ENCODE data around the gene FRMPD2.

Gene FRMPD2

DNA sequence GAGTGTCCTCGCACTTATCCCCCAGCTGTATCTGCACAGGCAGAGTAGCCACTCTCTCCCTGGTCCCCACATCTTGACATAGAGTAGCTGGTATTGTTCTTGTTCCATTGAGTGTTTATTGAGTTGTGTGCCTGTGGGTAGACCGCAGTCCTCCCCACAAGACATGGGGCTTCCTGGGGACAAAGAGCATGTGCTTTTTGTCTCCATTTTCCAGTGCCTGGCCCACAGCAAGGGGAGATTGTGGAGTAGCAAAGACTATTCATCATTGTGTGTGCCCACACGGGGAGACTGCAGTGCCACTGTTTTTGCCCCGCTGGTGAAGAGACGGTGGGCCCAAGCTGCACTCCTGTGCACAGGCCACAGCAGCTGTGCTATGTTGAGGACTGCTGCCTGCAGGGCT, 63.5 kb downstream of the FRMPD2 start:
- H3K4me1 ChIP-seq (ENCODE audit: insufficient read depth, insufficient read length), result no peaks in the 10 kb centered on the region
- no peak overlapping the region for H3K9ac ChIP-seq (ENCODE audit: insufficient read length, low read depth)
- no peak overlapping the region for H3K4me3 ChIP-seq (ENCODE audit: insufficient read length, low read depth)
- no peak for DNase-seq (ENCODE audit: low read depth, low spot score)
- H3K36me3 ChIP-seq (ENCODE audit: insufficient read depth, insufficient read length, low read length), result no peaks in the 10 kb centered on the region
- TF ChIP-seq ZNF274 (IDR thresholded peaks at IDR 0.05; ENCODE audit: low read depth, low read length) (no peak), YY1 (IDR thresholded peaks at IDR 0.05; ENCODE audit: insufficient read depth, insufficient read length) (no peak), SUZ12 (IDR thresholded peaks at IDR 0.05; ENCODE audit: extremely low read depth, insufficient read depth, insufficient read length) (no peak)
- no peaks in the 10 kb centered on the region for H3K27me3 ChIP-seq (ENCODE audit: insufficient read depth, insufficient read length)
- no peaks in the 10 kb centered on the region for H3K9me3 ChIP-seq (ENCODE audit: insufficient read depth, low read length)

DNA sequence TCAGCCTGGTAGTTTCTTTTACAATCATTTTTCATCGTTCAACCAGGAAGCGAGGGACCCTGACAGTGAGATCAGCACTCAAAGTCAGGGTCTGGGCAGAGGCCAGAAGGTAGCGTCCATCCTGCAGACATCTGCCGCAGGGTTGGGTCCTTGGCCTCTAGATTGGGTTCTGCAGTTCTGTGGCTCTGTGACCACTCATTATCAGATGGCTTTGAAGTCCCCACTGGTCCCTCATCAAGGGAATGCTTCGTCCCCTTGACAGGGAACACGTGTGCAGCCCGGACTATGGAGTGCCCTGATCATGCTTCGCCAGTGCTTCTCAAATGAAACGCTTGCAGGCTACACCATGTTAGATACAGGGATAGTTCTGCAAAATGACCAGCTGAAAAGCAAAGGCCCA, 64.1 kb downstream of the FRMPD2 start:
- TF ChIP-seq ZNF274 (IDR thresholded peaks at IDR 0.05; ENCODE audit: low read depth, low read length) (no peak), SUZ12 (IDR thresholded peaks at IDR 0.05; ENCODE audit: extremely low read depth, insufficient read depth, insufficient read length) (no peak), YY1 (IDR thresholded peaks at IDR 0.05; ENCODE audit: insufficient read depth, insufficient read length) (no peak)
- Histone ChIP-seq H3K9me3 (ENCODE audit: insufficient read depth, low read length) (no peaks in the 10 kb centered on the region), H3K27me3 (ENCODE audit: insufficient read depth, insufficient read length) (no peaks in the 10 kb centered on the region), H3K4me1 (ENCODE audit: insufficient read depth, insufficient read length) (no peaks in the 10 kb centered on the region), H3K9ac (ENCODE audit: insufficient read length, low read depth) (no peak overlapping the region), H3K4me3 (ENCODE audit: insufficient read length, low read depth) (no peak overlapping the region), H3K36me3 (ENCODE audit: insufficient read depth, insufficient read length, low read length) (no peaks in the 10 kb centered on the region)
- DNase-seq (ENCODE audit: low read depth, low spot score), result no peak

DNA sequence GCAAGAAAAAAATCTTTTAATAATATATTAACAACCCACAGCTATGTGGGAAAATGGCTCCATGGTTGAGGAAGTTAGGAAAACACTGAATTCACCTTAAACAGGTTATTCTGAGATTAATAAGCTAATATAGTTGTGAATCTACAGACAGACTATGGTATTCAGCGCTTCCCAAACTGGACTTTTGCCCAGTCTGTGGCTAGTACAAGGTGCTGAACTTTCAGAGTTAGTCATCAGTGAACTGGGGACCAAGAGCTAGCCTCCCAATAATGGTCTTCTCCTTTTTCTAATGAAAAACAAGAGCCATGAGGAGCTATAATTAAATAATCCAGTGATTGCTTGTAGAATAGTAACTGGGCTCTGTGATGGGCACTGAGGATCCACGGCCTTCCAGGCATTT, 65.3 kb downstream of the FRMPD2 start:
- DNase-seq (ENCODE audit: low read depth, low spot score), result no peak
- TF ChIP-seq ZNF274 (IDR thresholded peaks at IDR 0.05; ENCODE audit: low read depth, low read length), result no peak
- no peak for TF ChIP-seq YY1 (IDR thresholded peaks at IDR 0.05; ENCODE audit: insufficient read depth, insufficient read length)
- no peak for TF ChIP-seq SUZ12 (IDR thresholded peaks at IDR 0.05; ENCODE audit: extremely low read depth, insufficient read depth, insufficient read length)
- no peaks in the 10 kb centered on the region for H3K9me3 ChIP-seq (ENCODE audit: insufficient read depth, low read length)
- H3K9ac ChIP-seq (ENCODE audit: insufficient read length, low read depth), result no peak overlapping the region
- H3K36me3 ChIP-seq (ENCODE audit: insufficient read depth, insufficient read length, low read length), result no peaks in the 10 kb centered on the region
- H3K4me1 ChIP-seq (ENCODE audit: insufficient read depth, insufficient read length), result no peaks in the 10 kb centered on the region
- H3K27me3 ChIP-seq (ENCODE audit: insufficient read depth, insufficient read length), result no peaks in the 10 kb centered on the region
- no peak overlapping the region for H3K4me3 ChIP-seq (ENCODE audit: insufficient read length, low read depth)

DNA sequence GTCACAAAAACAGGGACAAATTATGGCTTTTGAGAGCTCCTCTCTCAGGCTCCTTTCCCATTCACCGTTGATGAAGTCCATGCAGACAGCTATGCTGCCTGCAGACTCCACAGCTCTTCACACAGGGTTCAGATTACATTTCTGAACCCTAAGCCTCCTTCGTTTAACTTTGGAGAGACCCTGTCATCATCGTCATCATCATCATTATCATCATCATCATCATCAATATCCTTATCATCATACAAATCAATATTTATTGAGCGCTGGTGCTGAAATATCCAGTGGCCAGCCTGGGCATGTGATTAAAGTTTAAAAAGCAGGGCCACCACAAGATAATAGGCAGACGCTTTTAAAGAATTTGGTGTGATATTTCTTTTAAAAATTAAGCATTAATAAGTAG, 66.6 kb downstream of the FRMPD2 start:
- no peaks in the 10 kb centered on the region for H3K4me1 ChIP-seq (ENCODE audit: insufficient read depth, insufficient read length)
- no peak overlapping the region for H3K4me3 ChIP-seq (ENCODE audit: insufficient read length, low read depth)
- DNase-seq (ENCODE audit: low read depth, low spot score), result no peak
- no peak overlapping the region for H3K9ac ChIP-seq (ENCODE audit: insufficient read length, low read depth)
- no peaks in the 10 kb centered on the region for H3K9me3 ChIP-seq (ENCODE audit: insufficient read depth, low read length)
- TF ChIP-seq YY1 (IDR thresholded peaks at IDR 0.05; ENCODE audit: insufficient read depth, insufficient read length) (no peak), SUZ12 (IDR thresholded peaks at IDR 0.05; ENCODE audit: extremely low read depth, insufficient read depth, insufficient read length) (no peak), ZNF274 (IDR thresholded peaks at IDR 0.05; ENCODE audit: low read depth, low read length) (no peak)
- H3K27me3 ChIP-seq (ENCODE audit: insufficient read depth, insufficient read length), result no peaks in the 10 kb centered on the region
- no peaks in the 10 kb centered on the region for H3K36me3 ChIP-seq (ENCODE audit: insufficient read depth, insufficient read length, low read length)

GRCh38 chr10:48206482-48207250, 67.8 kb downstream of the FRMPD2 start:
- Histone ChIP-seq H3K4me3 (ENCODE audit: insufficient read length, low read depth) (no peak overlapping the region), H3K36me3 (ENCODE audit: insufficient read depth, insufficient read length, low read length) (no peaks in the 10 kb centered on the region), H3K9me3 (ENCODE audit: insufficient read depth, low read length) (no peaks in the 10 kb centered on the region), H3K9ac (ENCODE audit: insufficient read length, low read depth) (no peak overlapping the region), H3K27me3 (ENCODE audit: insufficient read depth, insufficient read length) (no peaks in the 10 kb centered on the region), H3K4me1 (ENCODE audit: insufficient read depth, insufficient read length) (no peaks in the 10 kb centered on the region)
- TF ChIP-seq SUZ12 (IDR thresholded peaks at IDR 0.05; ENCODE audit: extremely low read depth, insufficient read depth, insufficient read length) (no peak), ZNF274 (IDR thresholded peaks at IDR 0.05; ENCODE audit: low read depth, low read length) (no peak), YY1 (IDR thresholded peaks at IDR 0.05; ENCODE audit: insufficient read depth, insufficient read length) (no peak)
- no peak for DNase-seq (ENCODE audit: low read depth, low spot score)

- TF ChIP-seq ZNF274 (IDR thresholded peaks at IDR 0.05; ENCODE audit: low read depth, low read length) (no peak), YY1 (IDR thresholded peaks at IDR 0.05; ENCODE audit: insufficient read depth, insufficient read length) (no peak), SUZ12 (IDR thresholded peaks at IDR 0.05; ENCODE audit: extremely low read depth, insufficient read depth, insufficient read length) (no peak)
- Histone ChIP-seq H3K4me3 (ENCODE audit: insufficient read length, low read depth) (no peak overlapping the region), H3K36me3 (ENCODE audit: insufficient read depth, insufficient read length, low read length) (no peaks in the 10 kb centered on the region), H3K27me3 (ENCODE audit: insufficient read depth, insufficient read length) (no peaks in the 10 kb centered on the region), H3K4me1 (ENCODE audit: insufficient read depth, insufficient read length) (no peaks in the 10 kb centered on the region), H3K9ac (ENCODE audit: insufficient read length, low read depth) (no peak overlapping the region), H3K9me3 (ENCODE audit: insufficient read depth, low read length) (no peaks in the 10 kb centered on the region)
- DNase-seq (ENCODE audit: low read depth, low spot score), result no peak
These were observed 68.6 kb downstream of the FRMPD2 start for GRCh38 chr10:48205918-48206317.

GRCh38 chr10:48199580-48200377, 74.7 kb downstream of the FRMPD2 start:
- TF ChIP-seq SUZ12 (IDR thresholded peaks at IDR 0.05; ENCODE audit: extremely low read depth, insufficient read depth, insufficient read length) (no peak), YY1 (IDR thresholded peaks at IDR 0.05; ENCODE audit: insufficient read depth, insufficient read length) (no peak), ZNF274 (IDR thresholded peaks at IDR 0.05; ENCODE audit: low read depth, low read length) (no peak)
- H3K4me3 ChIP-seq (ENCODE audit: insufficient read length, low read depth), result no peak overlapping the region
- DNase-seq (ENCODE audit: low read depth, low spot score), result no peak
- no peak overlapping the region for H3K9ac ChIP-seq (ENCODE audit: insufficient read length, low read depth)
- peaks cover 4% of the 10 kb centered on the region; the same call in 1 of the 2 replicates for H3K9me3 ChIP-seq (ENCODE audit: insufficient read depth, low read length)
- H3K27me3 ChIP-seq (ENCODE audit: insufficient read depth, insufficient read length), result no peaks in the 10 kb centered on the region
- no peaks in the 10 kb centered on the region for H3K36me3 ChIP-seq (ENCODE audit: insufficient read depth, insufficient read length, low read length)
- H3K4me1 ChIP-seq (ENCODE audit: insufficient read depth, insufficient read length), result no peaks in the 10 kb centered on the region
